DMS79 (cell line): ENCODE data around the gene KCNQ1.

Experiments used
- DNase-seq: peaks from one replicate; lab custom pipeline; 2025; lab: John Stamatoyannopoulos, UW

The KCNQ1 gene

DNA sequence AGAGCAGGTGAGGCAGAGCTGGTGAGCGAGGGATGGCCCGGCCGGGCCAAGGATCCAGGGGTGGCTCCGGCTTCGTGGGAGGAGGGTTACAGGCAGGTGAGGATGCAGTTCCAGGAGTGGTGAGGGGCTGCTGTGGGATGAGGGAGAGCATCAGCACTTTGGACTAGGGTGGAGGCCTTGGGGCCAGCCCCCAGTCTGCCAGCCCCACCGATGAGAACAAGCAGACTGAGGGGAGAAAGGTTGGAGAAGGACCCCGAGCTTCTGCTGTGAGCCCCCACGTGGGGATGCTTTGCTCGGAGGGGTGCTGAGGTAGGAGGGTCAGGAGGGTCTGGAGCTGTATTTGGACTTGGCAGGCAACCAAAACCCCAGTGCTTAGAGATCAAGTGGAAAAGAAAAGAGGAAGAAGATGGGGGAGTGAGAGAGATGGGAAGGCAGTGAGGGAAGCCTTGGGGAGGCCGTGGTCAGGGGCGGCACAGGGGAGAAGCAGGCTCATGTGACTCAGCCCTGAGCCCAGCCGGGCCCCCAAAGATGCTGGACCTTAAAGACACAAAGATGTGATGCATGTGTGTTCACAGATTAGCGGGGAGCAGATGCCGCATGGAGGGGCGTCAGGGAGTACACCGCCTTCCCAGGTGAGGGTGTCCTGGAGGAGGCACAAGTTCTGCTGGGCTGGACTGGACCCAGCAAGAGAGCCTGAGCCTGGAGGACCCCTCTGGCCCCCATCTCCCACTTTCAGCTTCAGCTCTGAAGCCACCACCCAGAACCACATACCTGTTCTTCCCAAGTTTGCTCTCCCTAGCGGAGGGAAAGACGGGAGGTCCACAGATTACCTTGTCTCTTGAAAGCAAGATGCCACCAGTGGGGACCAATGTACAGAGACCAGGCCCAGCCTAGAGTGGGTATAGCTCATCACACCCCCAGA lies 349.5 kb downstream of the KCNQ1 start:
- no peak for DNase-seq

DNA sequence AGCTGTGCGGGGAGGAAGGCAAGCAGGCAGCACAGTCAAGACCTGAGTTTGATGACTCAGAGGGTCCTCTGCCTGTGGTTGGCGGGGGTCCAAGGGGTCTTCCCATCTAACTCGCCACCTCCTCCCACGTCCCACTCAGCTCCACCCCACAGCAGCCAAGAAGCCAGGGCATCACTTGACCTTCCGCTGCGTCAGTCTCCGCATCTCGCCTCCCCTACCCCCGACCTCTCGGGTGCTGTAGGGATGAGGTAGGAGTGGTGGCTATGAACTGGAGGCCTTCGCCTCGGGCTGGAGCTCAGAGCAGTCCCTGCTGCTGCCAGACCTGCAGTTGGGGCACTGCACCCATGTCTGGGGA lies 350.1 kb downstream of the KCNQ1 start:
- no peak for DNase-seq

DNA sequence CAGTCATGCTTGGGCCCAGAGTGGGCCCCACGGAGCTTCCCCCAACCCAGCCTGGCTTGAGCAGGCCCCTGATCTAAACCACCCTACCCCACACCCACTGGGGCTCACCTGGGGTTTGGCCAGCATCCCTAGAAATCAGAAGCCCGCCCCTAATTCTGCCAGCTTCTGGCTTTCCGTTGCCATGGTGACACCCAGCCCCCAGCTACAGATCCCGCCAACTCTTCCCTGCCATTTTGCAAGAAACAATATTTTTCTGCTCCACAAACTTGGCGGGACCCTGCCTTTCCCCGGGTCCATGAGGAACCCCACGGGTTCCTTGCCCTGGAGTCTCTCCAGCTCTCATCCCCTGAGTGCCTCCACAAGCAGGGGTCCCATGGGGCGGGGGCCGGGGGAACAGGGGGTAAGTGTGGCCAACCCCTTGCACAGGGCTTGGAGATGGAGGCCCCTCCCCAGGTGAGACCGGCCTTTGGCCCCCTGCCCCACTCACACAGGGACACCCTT lies 350.7 kb downstream of the KCNQ1 start:
- DNase-seq, result no peak

DNA sequence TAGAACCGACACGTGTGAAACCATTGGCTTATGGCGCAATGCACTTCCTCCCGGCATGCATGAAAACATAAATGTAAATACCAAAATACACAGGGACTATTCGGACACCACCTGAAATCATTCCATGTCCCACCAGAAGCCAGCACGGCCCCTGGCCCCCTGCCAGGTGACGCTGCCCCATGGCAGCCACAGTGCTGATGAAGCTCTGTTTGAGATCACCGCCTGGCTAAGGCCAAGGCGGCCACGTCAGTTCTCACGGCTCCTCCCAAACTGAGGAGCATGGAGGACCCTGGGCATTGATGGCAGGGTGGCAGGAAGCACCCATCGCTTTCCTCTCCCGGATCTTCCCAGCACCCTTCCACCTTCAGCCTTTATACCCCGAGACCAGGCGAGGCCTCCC lies 351.3 kb downstream of the KCNQ1 start:
- no peak for DNase-seq

DNA sequence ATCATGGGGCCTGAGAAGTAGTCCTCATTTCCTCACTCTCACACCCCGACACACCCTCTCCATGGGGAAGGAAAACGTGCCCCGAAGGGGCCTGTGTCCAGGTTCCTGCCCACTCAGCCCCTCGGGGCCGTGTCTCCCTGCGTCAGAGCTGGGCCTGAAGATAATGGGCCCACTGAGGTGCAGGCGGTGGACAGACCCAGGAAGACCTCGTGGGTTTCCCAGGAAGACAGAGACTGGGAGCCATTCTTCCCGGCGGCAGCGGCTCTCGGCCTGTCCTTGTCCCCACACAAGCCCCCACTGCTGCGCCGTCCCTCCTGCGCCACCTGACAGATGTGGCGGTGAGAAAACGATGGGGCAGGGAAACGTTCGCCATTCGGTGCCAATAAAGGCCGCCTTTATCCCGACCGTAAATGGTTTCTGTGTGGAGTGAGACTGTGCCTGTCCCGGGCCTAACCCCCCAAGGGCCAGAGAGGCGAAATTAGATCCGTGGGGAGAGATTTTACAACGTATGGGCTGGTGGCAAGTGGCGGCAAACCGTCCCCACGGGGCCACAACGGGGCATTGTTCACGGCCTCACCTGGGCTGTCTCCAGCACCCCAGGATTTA lies 351.8 kb downstream of the KCNQ1 start:
- no peak for DNase-seq

DNA sequence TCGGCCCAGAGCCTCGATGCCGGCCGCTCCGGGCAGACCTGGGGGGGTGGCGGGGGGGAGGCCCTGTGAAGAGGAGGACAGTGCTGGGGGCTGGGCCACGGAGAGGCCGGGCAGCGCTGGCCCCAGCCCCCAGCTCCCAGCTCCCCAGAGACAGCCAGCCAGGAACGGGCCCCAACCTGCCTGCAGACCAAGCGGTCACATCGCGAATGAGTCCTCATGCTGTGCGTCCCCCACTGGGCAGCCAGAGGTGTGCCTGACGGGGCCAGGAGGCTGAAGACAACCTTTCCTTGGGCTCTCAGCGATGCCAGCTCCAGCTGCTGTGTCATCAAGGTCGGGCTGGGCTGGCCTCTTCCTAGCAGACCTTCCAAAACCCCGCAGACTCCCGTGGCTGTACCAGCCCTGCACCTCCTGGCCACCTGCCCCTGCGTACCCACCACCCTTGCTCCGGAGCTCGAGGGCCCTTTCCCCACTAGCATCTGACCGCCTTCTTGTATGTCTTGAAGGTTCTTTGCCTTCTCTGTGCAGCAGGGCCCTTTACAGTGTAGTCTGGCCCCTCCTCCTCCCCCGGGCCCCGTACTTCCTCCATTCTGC lies 352.4 kb downstream of the KCNQ1 start:
- no peak for DNase-seq

DNA sequence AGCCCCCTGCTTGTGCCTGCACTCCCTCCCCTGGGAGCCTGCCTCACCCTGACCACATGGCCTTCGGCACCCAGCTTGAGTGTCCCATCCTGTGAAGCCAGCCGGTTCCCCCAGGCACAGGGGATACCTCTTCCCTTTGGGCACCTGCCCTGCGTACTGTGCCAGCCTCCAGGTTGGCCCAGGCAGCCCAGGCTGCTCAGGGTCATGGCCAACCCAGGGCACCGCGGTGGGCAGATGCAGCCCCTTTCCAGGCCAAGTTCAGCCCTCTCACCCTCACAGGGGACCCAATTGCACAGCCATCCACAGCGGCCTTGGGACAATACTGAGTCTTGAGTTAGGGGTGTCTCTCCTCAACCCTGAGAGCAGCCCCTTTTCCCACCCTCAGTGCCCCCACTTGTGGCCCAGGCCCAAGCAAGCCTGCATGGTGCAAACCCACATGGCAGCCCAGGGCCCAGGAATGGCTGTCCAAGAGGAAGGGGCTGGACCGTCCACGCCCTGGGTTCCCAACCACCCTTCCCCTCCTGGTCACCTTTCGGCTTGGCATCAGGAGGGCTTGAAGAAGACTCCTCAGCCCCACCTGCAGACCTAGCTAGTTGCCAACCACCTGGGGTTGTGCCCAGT lies 353.0 kb downstream of the KCNQ1 start:
- no peak for DNase-seq

DNA sequence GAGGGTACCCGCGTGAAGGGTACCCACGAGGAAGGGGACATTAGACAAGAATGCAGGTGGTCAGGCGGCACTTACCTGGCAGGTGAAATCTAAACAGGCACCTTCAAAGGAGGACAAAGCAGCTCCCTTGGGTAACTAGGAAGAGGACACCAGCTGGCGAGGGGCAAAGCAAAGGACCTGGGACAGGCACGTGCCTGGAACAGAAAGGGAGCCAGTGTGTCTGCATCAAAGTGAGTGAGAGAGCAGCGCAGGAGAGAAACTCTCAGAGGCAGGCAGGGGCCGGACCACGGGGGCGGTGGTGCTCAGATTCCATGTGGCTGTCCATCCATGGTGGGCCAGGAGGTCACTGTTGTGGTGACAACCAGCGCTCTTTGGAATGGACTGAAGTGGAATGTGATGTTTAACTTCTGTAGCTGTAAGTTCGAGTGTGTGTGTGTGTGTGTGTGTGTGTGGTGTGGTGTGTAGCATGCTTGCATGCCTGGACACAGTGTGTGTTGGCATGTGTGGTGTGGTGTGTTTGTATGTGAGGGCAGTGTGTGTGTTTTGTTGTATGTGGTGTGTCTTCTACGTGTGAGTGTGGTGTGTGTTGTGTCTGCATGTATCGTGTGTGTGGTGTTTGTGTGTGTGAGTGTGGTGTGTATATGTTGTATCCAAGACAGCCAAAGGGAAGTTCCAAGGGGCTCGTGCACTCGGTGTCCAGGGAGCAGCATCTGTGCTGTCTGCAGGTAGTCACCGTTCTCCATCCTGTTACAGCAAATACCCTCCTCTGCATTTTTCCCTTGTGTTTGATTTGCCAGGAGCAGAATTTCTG lies 354.3 kb downstream of the KCNQ1 start:
- no peak for DNase-seq

DNA sequence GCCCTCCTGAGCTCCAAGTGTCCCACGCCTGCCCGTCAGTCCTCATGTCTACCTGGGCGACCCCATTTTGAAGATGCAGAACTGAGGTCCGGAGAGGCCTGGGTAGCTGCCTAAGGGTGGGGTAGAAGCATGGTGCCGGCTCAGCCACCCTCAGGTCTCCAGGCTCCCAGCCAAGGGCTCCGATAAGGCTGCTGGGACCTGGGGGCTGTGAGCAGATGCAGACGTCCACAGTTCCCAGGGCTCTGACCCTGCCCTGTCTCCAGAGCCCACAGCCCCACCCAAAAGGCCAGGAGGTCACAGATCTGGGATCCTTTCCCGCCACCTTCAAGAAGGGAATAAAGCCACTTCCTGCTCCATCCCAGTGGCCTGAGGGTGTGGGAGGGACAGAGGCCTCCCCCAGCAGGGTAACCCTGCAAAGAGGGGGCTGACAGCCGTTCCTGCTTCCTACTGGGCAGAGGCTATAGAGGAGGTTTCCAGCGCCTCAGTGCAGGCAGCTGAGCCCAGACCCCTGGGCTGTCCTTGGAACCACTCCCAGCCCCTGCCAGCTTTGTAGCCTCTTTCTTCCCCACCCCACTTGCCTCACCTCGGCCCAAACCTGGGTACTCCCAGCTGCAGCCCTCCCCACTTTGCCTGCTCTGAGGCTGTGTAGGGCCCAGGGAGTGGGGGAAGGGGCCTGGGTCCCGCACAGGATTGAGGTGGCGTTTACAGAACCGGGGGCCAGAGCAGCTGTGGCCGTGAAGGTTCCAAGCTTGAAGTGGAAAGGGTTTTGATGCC lies 355.3 kb downstream of the KCNQ1 start:
- no peak for DNase-seq

DNA sequence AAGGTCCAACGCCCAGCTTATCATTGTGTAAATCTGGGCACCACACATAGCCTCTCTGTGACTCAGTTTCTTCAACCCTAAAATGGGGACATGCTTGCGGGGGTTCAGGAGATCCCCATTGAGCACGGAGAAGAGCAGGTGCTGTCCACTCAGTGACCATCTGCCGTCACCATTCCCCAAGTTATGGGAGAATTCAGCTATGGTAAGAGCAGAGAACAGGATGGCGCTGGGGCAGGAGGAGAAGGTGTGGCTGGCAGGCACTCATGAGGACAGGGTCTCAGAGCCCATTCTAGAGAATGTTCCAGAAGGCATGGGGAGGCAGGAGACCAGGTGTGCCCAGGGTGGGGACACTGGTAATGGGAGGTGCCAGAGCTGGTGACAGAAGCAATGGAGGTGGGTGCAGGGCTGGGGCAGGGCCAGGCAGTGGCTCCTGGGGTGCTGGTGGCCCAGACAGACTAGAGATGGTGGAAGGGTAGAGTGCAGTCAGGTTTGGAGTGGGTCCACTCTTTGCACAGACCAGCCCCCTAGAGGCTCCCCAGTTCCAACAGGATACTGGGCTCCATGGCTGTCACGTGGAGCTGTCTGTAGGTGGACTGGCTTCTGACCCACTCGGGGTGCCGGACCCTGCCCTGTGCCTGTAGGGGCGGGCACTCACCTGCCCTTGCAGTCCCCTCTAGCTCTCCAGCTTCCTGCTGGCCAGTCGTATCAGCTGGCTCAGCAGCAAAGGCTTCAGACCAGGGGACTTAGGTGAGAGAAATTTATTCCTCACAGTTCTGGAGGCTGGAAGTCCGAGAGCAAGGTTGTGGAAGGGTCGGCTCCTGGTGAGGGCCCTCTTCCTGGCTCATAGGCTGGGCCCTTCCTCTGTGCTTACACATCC lies 356.1 kb downstream of the KCNQ1 start:
- DNase-seq, result no peak

DNA sequence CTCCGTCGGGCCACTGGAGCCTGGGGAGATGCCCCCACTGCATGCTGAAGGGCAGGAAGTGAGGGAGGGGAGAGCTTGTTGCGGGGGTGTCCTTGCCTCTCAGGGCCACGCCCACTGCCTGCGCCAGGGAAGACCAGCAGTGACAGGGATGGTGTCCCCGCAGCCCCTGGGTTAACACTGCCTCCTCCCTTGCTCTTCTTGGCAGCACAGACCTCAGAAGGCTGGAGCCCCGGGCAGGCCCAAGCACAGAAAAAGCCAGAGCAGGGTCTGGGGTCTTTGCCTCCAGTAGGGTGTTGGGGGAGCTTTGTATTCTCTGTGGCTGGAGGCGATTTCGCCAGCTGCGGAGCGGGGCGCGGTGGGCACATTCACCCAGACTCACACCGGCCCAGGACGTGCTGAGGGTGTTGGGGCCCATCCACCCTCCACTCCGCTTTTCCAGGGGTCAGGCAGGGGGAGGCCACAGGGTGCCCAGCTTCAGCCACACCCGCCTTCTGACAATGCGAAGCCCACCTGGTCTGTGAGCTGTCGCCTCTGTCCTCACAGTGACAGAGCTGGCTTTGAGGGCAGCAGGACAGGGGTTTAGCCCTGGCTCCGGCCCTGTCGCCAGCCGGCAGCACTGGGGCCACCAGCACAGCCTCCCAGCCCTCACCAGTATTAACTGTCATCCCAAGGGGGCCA lies 357.0 kb downstream of the KCNQ1 start:
- no peak for DNase-seq

DNA sequence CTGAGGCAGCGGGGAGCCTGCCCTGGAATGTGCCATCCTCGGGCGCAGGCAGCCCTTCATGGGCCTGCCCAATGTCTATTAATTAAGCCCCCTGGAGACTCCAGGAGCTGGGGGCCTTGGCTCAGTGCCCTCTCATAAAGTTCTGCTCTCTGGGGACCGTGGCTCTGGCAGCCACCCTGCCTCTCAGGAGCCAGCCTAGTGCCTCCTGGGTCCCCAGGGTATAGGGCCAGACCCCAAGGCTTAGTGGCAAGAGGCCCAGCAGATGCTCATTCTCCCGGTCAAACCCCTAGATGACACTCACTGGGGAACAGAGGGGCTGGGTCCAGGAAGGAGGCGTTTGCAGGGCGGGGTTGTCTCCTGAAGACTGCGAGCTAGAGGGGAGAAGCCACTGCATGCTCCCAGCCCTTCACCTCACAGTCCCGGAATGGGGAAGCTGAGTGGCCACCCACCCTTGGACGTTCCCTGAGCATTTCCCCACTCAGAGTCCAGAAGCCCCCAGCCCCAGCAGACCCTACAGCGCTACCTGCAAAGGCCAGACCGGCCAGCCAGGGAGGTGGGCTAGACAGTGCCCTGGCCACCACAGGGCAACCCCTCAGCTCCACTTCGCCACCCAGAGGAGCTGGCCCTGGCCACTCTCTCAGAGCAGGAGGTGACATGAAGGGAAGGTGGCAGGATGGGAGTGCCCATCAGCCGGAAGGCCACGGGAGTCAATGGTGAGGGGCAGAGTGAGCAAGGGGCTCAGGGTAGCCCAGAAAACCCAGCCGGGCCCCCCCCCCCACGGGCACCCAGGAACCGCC lies 357.8 kb downstream of the KCNQ1 start:
- no peak for DNase-seq

DNA sequence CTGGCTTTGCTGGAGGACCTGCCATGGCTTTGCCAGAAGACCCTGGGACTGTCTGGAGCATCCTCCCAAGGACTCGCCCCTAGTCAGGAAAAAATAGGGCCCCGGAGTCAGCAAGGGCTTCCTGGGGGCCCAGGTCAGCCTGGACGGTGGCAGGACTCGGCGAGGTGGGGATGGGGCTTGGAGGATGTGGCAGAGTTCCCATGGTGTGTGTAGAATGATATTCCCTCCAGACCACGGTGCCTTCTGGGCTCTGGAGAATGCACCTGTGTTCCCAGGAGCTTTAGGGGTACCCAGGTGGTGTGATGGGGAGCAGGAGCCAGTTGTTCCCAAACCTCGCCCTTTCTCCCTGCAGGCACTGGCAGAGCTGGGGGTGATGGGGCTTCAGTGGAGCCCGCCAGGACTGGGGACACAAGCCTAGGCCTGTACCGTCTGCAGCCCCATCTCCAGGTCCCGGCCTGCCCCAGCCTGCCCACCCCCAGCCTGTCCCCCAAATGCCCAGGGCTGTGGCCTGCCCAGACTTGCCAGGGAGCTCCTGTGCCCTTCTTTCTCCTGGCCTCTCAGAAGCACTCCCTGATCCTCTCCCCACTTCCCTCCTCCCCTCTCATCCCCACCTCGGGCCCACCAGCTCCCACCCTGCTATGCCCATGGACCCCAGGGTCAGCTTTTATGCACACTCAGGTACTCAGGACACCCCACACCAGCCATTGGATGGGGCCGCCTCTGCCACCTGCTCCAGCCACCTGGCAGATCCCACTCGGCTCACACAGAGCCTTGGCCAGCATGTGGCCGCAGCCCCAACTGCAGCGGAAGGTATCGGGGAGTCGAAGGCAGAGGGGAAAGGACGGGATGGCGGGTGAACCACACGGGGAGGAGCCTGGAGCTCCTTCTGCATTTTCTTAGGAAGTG lies 358.6 kb downstream of the KCNQ1 start:
- DNase-seq, result no peak

DNA sequence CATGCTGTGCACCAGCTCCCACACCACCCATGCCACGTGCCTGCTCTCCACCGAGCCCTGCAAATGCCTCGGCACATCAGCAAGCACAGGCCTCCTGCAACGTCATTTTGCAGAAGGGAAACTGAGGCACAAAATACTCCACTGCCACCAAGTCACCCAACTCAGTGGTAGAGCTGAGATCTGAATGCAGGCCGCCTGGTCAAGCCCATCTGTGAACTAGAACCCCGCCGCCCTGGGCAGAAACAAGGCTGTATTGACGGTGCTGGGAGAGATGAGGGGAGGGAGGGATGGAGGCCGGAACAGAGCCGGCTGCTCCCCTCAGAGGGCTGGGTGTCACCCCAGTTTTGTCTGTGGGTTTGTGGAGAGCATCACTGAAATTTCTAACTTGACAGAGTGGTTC lies 359.4 kb downstream of the KCNQ1 start:
- DNase-seq, result no peak

DNA sequence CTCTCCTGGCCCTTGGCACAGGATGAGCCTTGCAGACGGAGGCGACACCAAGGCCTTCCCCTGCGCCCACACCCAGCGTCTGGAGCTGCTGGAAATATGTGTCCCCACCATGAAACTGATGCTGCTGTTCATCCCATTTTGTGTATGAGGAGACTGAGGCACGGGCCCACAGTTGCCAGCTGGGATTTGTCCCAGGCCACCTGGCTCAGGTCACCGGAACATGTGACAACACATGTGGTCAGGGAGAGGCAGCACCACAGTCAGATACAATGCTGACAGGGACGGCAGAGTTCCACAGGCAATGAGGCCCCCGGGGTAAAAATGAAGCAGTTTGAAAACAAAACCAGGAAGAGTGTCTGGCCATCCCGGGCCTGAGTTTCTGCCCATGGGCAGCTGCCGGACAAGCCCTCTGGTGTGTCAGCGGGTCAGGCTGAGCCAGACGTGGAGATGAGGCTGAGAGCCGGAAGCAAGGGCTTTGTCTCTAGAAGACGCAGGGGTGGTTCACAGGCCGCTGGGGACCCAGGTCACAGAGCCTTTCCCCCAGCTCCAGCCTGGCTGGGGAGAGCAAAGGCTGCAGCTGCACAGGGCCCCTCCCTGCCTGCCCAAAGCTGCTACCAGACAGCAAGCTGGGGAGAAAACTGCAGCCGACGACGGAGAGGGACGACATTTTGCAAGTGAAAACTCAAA lies 360.0 kb downstream of the KCNQ1 start:
- DNase-seq, result no peak

DNA sequence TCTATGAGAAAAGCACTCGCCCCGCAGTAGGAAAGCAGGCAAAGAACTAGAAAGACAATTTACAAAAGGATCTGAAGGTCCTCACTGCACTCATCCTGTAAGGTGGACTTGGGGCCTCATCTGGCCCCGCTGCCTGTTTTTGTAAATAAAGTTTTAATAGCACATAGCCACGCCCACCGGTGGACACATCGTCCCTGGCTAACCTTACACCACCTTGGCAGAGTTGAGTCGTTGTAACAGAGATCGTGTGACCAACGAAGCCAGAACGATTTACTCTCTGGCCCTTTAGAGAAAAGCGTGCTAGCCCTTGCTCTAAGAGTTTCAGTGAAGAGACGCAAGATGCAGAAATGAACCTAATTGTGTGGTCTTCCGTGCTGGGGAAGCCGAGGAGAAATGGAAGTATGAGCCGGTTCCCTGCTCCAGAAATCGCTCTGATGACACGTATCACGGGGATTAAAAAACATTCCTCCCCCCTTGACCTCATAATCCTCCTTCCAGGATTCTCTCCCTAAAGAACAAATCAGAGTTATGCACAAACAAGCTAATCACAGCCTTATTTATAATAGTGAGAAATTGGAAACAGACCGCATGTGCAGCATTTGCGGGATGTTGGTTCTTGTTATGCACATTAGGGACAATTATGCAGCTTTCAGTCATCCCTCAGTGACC lies 360.7 kb downstream of the KCNQ1 start:
- no peak for DNase-seq
